Right ventricle myocardium inferior (tissue), 1 donor: ENCODE results near the gene RREB1. TPM values are rescaled to one million over a fixed set of nuclear protein-coding genes. Genes with fewer than 3 reads are reported as not detected.

Experiments
- ATAC-seq: fragments of 200-7000 bp; cut with Tn5 transposase; one replicate; pipeline ENCODE4 v1.9.1; 2020; ENCODE audit warnings: mild to moderate bottlenecking, moderate library complexity
- DNase-seq: peaks from one replicate; pipeline ENCODE4 v3.0.0; 2021; ENCODE audit errors: missing footprints
- intact Hi-C: fragments of 100-400 bp; cut with DNase I; formaldehyde crosslinking; loops from one replicate; pipeline ENCODE4 v1.11.0; 2022
- total RNA-seq: library from RNA; stranded (reverse); fragmentation: NEBNext Ultra II Directional; extraction: Animal tissue kit (Norgen Biotek cat#: 25700); gene quantifications from one replicate; pipeline ENCODE4 v1.2.1, GENCODE V29; 2021
- donor health status: DM: no; HTN: yes; CAD: no; lungs with severe emphysema.

RREB1 gene
- total RNA-seq, 1 donor from 2014 or later = 34.2 TPM

DNA sequence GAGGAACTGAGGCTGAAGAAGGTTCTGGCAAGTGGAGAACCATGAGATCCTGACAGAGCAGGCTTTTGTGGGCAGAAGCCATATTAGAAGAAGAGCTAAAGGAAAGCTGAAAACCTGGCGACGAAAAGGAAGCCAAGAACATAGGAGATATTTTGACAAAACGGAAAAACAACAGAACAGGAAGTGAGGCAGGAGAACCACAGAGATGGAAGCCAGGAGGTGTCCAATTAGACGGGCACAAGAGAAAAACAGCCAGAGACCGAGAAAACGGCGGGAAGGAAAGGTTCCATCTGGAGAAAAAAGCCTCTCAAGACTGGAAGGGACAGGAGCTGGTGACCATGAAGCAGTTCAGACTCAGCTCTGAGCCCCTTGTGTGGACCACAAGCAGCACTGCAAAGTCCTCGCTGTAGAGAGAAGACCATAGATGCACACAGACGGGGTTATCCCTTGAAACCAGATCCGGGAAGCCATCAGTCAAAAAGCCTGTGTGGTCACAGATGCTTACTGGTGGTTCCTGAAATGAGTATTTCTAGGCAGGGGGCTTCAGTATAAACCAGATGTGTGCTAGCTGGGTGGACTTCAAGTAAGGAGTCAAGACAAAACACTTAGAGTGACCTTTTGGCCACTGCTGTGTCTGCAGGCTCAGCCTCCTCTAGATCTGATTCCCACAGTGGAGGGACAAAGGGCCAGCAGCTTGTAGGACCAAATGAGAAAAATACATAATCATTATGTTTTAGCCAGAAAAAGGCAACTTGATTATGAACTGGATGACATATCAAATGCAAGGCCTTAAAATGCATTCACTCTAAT, 174.5 kb downstream of the RREB1 start:
- DNase-seq = no peak
- no peak for ATAC-seq
- intact Hi-C loops = loop anchor here (10.0 kb wide), 1 partner anchor 112 kb away; no protein-coding TSS in a partner anchor

DNA sequence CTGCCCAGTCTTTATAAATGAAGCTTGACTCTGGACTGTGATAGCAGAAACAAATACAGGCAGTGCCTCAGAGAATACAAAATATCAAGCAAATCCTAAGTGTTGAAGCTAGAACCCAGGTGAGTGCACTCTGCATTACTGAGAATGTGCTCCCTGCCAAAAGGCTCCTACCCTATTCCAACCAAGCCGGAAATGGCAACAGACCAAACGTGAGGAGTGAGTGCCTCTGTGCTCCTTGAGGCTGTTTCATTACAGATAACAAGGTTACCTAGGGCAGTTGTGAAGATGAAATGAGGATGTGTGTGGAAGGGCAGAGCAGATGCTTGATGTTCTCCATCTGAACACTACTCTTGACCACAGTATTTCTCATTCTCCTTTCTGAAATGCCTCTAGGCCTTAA, 175.9 kb downstream of the RREB1 start:
- ATAC-seq (no peak), DNase-seq (no peak)
- intact Hi-C loops = loop anchor here (10.0 kb wide), 1 partner anchor 111 kb away; no protein-coding TSS in a partner anchor

DNA sequence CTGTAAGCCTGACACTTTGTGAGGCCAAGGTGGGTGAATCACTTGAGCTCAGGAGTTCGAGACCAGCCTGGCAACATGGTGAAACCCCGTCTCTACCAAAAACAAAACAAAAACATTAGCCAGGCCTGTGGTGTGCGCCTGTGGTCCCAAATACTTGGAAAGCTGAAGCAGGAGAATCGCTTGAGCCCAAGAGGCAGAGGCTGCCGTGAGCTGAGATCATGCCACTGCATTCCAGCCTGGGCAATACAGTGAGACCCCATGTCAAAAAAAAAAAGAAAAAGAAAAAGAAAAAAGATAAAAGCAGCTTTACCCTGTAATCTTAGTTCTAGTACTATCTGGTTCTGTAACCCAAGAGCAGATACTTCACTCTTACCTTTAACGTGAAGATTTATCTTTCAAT, 177.7 kb downstream of the RREB1 start:
- ATAC-seq (no peak), DNase-seq (no peak)

DNA sequence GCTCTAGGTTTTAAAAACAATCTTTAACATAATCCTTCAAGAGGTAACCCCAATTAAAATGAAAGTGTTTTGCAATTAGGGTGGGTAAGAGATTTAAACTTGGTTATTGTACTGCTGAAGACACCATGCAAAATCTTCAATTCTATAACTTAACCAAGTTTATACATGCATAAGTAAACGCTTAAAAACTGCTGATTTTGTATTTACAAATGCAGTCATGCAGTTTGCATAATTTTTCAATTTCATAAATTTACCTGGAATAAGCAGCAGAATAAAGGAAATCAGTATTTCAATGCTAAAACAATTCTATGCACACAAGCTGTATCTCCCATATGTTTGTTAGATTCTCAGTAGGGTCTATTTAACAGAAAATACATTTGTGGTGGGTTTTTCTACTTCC, 182.3 kb downstream of the RREB1 start:
- intact Hi-C loops = no loop called here
- no peak for DNase-seq
- ATAC-seq = no peak

More for the DNA sequence above, 177.7 kb downstream of the RREB1 start:
- intact Hi-C loops = loop anchor here (10.0 kb wide), 1 partner anchor 109 kb away; no protein-coding TSS in a partner anchor

DNA sequence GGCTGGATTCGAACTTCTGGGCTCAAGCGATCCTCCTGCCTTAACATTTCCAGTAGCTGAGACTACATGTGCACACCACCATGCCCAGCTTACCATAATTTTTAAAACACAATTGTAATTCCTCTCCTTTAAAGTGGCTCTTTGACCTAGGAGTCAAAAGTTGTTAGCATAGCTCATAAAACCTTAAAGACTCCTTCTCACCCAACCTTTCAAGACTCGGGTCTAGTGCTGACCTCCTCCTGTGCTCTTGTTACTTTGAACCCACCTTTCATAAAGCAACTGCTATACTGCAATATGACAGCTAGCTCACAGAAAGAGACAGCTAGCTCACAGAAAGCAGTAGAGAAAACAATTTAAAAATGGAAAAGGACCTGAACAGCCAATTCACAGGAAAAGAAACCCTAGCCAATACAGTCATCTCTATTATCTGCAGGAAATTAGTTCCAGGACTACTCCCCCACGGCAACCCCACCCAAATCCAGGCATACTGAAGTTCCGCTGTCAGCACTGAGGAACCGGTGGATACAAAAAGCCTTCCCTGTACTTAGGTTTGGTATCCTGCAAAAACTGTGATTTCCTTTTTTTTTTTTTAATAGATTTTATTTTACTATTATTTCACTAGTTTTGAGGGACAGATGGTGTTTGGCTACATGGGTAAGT, 185.0 kb downstream of the RREB1 start:
- ATAC-seq (no peak), DNase-seq (no peak)
- intact Hi-C loops = no loop called here

DNA sequence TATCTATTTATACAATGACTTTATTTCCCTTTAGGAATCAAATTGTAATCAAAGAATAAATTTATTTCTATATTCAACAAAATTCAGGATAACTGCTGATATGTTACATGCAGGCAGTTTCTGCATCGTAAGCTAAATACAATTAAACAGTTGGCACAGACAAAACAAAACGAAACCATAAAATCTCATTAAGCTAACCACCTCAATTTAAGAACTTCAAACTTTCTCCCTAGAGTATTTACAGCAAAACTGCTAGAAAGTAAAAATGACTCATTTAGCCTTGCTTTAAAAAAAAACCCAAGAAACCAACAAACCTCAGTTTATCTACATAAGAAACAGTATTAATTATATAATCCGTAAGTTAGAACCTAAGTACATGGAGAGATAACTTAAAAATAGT, 188.2 kb downstream of the RREB1 start:
- intact Hi-C loops = no loop called here
- no peak for DNase-seq
- no peak for ATAC-seq

DNA sequence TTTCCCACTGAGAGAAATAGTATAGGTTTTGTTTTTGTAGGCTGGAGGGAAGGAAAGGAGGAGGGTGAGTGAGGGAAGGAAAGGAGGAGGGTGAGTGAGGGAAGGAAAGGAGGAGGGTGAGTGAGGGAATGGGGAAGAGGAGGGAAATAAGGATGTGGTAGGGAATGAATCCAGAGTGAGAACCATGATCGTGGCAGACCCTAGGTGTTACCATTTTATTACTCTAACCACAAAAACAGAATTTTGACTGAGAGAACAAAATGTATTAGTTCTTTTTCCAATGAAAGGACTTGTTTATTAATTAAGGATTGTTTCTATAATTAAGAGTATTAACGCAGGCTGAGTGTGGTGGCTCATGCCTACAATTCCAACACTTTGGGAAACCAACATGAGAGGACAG, 188.8 kb downstream of the RREB1 start:
- no peak for DNase-seq
- no peak for ATAC-seq
- intact Hi-C loops = no loop called here

DNA sequence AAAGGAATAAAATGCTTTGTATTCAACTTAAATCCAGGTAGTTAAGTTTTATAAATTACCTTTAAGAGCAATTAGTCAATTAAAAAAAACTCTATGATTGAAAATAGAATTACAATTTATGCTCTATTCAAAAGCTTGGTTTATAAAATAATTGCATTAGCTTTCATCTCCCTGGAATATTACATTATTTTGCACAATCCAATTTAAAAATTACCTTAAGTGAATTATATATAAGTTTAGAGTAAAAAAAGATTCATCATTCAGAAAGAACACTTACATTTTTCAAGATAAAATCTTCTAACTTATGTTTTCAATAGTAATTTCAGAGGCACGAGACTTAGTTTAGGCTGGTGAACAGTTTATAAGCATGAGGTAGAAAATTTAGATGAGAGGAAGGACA, 190.4 kb downstream of the RREB1 start:
- DNase-seq (no peak), ATAC-seq (no peak)
- intact Hi-C loops = no loop called here

DNA sequence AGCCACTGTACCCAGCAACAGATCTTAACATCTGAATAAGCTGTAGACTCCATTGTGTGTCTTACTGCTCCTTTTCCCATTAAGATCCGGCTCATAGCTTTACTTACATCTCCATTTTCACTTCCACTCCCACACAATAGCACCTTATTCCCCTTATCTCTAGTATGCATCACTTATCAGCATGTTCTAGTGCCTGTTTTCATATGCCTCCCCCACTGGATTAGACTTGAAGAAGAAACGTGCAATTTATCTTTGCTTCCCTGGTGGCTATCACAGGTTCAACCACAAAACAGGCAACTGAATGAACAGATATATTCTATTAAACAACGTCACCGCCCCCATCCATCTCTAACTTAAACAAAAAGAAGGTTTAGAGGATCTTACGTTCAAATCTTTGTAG, 193.2 kb downstream of the RREB1 start:
- ATAC-seq (no peak), DNase-seq (no peak)
- intact Hi-C loops = no loop called here

Other genes with a start within 250 kb of the RREB1 start
- gene SSR1, start 205.2 kb downstream of the RREB1 start, total RNA-seq = 58.5 TPM